Keratinocyte (primary cell): ENCODE measurements around the gene MRPL27.

Experiments
- EZH2 ChIP-seq: IDR thresholded peaks from one replicate; pipeline ENCODE4 v1.6.1; 2012; ENCODE audit warnings: inconsistent platforms, mild to moderate bottlenecking, low read length, moderate library complexity
- TF ChIP-seq, protein P1 (sequence below), 3 experiments: IDR thresholded peaks in 1 of 3; conservative IDR thresholded peaks in 1 of 3; optimal IDR thresholded peaks in 1 of 3; 2 replicates in 2 of 3; 3 replicates in 1 of 3; pipeline versions ENCODE3 to v1.5.1; 2011; ENCODE audit warnings: low read length in 3 of 3, mild to moderate bottlenecking in 3 of 3, moderate library complexity in 2 of 3, control low read depth in 1 of 3, inconsistent platforms in 1 of 3; ENCODE audit not compliant: insufficient read depth in 2 of 3; ENCODE audit errors: extremely low read depth in 1 of 3

DNA sequence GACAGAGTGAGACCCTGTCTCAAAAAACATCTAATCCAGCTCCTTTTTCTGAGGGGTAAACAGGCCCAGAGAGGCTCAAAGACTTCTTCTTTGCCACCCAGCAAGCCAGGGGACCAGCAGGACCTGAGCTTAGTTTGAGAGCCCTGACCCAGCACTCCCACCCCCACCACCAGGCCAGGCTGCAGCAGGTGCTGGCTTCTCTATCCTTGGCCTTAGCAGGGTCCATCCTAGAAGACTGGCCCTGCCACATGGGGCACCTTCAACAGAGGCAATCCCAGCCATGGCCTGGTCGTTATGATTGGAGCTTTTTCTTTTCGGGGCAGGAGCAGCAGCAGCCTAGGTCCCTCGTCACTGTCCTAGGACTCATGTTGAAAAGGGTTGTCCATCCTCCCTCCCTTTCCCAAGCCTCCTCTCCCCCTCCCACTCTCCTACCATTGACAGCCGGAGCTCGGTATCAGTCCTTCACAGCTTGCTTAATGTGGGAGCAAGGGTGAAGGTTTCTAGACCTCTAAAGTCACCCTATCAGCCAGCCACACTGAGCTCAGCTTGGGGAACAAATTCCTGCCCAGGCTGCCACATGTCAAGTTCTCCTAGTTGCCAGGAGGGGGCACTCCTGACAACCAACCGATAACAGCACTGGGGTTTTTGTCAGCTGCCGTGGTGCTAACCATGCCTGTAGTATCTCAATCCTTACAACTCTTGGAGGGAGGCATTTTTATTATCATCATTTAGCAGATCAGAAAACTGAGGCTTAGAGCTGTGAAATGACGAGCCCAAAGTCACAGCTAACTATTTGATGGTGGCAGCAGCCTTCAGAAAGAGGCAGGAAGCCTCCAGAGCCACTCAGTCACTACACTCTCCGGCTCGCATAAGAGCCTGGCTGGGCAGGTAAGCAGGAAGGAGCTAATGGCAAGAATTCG is 11.2 kb downstream of the MRPL27 start:
- TF ChIP-seq, protein P1, sequence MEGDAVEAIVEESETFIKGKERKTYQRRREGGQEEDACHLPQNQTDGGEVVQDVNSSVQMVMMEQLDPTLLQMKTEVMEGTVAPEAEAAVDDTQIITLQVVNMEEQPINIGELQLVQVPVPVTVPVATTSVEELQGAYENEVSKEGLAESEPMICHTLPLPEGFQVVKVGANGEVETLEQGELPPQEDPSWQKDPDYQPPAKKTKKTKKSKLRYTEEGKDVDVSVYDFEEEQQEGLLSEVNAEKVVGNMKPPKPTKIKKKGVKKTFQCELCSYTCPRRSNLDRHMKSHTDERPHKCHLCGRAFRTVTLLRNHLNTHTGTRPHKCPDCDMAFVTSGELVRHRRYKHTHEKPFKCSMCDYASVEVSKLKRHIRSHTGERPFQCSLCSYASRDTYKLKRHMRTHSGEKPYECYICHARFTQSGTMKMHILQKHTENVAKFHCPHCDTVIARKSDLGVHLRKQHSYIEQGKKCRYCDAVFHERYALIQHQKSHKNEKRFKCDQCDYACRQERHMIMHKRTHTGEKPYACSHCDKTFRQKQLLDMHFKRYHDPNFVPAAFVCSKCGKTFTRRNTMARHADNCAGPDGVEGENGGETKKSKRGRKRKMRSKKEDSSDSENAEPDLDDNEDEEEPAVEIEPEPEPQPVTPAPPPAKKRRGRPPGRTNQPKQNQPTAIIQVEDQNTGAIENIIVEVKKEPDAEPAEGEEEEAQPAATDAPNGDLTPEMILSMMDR (optimal IDR thresholded peaks at IDR 0.05 in 1 of 3, IDR thresholded peaks at IDR 0.05 in 1 of 3, conservative IDR thresholded peaks at IDR 0.05 in 1 of 3; ENCODE audit: extremely low read depth in 1 of 3, insufficient read depth in 2 of 3, low read length in 3 of 3): peak; percentile 79 to 90 (median 88)
- TF ChIP-seq EZH2: no peak
